GM23338 (cell line): ENCODE results near the gene WNK1.

Experiments used
- CREB1 ChIP-seq: fragments of 250-450 bp; sonication (Bioruptor Pico); IDR thresholded peaks from 2 replicates; pipeline ENCODE4 v1.5.0; 2020; ENCODE audit warnings: low read depth, mild to moderate bottlenecking, moderate library complexity
- EZH2 ChIP-seq: fragments of 200-600 bp; sonication (generic); IDR thresholded peaks from one replicate; pipeline ENCODE4 v1.8.0; 2017; ENCODE audit warnings: antibody characterized with exemption, mild to moderate bottlenecking, low read depth; ENCODE audit not compliant: unreplicated experiment
- JUNB ChIP-seq: IDR thresholded peaks from one replicate; pipeline ENCODE4 v1.6.1; 2016; ENCODE audit warnings: antibody characterized with exemption; ENCODE audit not compliant: unreplicated experiment
- NANOG ChIP-seq: IDR thresholded peaks from 2 replicates; pipeline ENCODE4 v1.6.1; 2016; ENCODE audit warnings: antibody characterized with exemption, borderline replicate concordance
- POLR2AphosphoS5 ChIP-seq: IDR thresholded peaks from 2 replicates; pipeline ENCODE4 v1.6.1; 2016; ENCODE audit warnings: antibody characterized with exemption, low read depth
- TF ChIP-seq, protein P1 (sequence below), 2 experiments: fragments of 200-600 bp in 1 of 2; sonication (generic) in 1 of 2; conservative IDR thresholded peaks; 2 replicates each; pipeline versions ENCODE4 v1.5.1 to v1.6.1; 2016 to 2017; ENCODE audit warnings: antibody characterized with exemption in 2 of 2, low read depth in 2 of 2, mild to moderate bottlenecking in 2 of 2, moderate library complexity in 1 of 2
- TF ChIP-seq, protein P2 (sequence below): IDR thresholded peaks from 2 replicates; pipeline ENCODE4 v1.6.1; 2016; ENCODE audit warnings: antibody characterized with exemption
- TF ChIP-seq, protein P3 (sequence below): IDR thresholded peaks from one replicate; pipeline ENCODE4 v1.6.1; 2018; ENCODE audit warnings: antibody characterized with exemption; ENCODE audit not compliant: unreplicated experiment

DNA sequence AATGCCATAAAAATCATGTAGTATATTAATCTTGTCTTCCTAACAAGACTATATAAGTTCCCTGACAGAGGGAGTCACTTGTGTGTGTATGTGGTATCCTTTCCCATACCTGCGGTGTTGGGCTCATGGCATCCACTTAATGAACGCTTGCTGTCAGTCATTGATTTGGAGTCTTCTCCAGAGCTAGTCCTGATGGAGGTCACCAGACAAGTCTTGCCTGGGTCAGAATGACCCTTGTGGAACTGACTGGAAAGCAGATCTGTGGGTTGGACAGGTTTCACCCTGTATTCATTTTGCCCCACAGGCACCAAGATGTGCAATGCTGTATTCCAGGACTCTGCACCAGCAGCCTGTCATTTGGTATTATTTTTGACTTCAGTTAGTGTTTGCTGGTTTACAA lies 27.3 kb upstream of the WNK1 start:
- TF ChIP-seq, protein P1, sequence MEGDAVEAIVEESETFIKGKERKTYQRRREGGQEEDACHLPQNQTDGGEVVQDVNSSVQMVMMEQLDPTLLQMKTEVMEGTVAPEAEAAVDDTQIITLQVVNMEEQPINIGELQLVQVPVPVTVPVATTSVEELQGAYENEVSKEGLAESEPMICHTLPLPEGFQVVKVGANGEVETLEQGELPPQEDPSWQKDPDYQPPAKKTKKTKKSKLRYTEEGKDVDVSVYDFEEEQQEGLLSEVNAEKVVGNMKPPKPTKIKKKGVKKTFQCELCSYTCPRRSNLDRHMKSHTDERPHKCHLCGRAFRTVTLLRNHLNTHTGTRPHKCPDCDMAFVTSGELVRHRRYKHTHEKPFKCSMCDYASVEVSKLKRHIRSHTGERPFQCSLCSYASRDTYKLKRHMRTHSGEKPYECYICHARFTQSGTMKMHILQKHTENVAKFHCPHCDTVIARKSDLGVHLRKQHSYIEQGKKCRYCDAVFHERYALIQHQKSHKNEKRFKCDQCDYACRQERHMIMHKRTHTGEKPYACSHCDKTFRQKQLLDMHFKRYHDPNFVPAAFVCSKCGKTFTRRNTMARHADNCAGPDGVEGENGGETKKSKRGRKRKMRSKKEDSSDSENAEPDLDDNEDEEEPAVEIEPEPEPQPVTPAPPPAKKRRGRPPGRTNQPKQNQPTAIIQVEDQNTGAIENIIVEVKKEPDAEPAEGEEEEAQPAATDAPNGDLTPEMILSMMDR (conservative IDR thresholded peaks at IDR 0.05; ENCODE audit: low read depth in 2 of 2) = no peak
- TF ChIP-seq NANOG = no peak
- no peak for TF ChIP-seq EZH2
- no peak for TF ChIP-seq POLR2AphosphoS5
- TF ChIP-seq, protein P2, sequence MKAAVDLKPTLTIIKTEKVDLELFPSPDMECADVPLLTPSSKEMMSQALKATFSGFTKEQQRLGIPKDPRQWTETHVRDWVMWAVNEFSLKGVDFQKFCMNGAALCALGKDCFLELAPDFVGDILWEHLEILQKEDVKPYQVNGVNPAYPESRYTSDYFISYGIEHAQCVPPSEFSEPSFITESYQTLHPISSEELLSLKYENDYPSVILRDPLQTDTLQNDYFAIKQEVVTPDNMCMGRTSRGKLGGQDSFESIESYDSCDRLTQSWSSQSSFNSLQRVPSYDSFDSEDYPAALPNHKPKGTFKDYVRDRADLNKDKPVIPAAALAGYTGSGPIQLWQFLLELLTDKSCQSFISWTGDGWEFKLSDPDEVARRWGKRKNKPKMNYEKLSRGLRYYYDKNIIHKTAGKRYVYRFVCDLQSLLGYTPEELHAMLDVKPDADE = no peak
- TF ChIP-seq JUNB = no peak
- TF ChIP-seq, protein P3, sequence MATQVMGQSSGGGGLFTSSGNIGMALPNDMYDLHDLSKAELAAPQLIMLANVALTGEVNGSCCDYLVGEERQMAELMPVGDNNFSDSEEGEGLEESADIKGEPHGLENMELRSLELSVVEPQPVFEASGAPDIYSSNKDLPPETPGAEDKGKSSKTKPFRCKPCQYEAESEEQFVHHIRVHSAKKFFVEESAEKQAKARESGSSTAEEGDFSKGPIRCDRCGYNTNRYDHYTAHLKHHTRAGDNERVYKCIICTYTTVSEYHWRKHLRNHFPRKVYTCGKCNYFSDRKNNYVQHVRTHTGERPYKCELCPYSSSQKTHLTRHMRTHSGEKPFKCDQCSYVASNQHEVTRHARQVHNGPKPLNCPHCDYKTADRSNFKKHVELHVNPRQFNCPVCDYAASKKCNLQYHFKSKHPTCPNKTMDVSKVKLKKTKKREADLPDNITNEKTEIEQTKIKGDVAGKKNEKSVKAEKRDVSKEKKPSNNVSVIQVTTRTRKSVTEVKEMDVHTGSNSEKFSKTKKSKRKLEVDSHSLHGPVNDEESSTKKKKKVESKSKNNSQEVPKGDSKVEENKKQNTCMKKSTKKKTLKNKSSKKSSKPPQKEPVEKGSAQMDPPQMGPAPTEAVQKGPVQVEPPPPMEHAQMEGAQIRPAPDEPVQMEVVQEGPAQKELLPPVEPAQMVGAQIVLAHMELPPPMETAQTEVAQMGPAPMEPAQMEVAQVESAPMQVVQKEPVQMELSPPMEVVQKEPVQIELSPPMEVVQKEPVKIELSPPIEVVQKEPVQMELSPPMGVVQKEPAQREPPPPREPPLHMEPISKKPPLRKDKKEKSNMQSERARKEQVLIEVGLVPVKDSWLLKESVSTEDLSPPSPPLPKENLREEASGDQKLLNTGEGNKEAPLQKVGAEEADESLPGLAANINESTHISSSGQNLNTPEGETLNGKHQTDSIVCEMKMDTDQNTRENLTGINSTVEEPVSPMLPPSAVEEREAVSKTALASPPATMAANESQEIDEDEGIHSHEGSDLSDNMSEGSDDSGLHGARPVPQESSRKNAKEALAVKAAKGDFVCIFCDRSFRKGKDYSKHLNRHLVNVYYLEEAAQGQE = no peak
- TF ChIP-seq CREB1 (CRISPR knock-in tag) = no peak
